NCI-H2227 (cell line): ENCODE data around the gene PSAPL1.

Experiments used
- DNase-seq: peaks from one replicate; lab custom pipeline; 2025; ENCODE audit not compliant: unreplicated experiment; lab: John Stamatoyannopoulos, UW

PSAPL1 gene

GRCh38 chr4:7384003-7384928 is 50.5 kb downstream of the PSAPL1 start:
- no peak for DNase-seq

GRCh38 chr4:7383266-7383665 is 51.5 kb downstream of the PSAPL1 start:
- no peak for DNase-seq

GRCh38 chr4:7382634-7383014 is 52.1 kb downstream of the PSAPL1 start:
- no peak for DNase-seq

- no peak for DNase-seq
Observed at GRCh38 chr4:7381890-7382633, 52.7 kb downstream of the PSAPL1 start.

- no peak for DNase-seq
Observed at GRCh38 chr4:7381221-7381889, 53.4 kb downstream of the PSAPL1 start.
